Hypothalamus (tissue), 51 donors: ENCODE measurements around the gene MYO1C.
A peak's percentile ranks its signal among the peaks of the same experiment; 100 is the strongest.
"Not testable (repeated sequence)": the region's sequence is repeated elsewhere in the genome, so short reads cannot be mapped to it uniquely, and the experiment has no call there.

Experiments used
- DNase-seq, 51 donors: peaks; one replicate each; lab custom pipeline; 2025; lab: John Stamatoyannopoulos, UW

MYO1C gene

DNA sequence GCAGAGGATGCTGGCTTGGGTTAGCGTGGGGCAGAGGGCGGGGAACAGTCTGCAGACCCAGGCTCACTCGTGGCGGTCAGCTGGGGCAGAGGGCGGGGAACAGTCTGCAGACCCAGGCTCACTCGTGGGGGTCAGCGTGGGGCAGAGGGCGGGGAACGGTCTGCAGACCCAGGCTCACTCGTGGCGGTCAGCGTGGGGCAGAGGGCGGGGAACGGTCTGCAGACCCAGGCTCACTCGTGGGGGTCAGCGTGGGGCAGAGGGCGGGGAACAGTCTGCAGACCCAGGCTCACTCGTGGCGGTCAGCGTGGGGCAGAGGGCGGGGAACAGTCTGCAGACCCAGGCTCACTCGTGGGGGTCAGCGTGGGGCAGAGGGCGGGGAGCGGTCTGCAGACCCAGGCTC lies 16.2 kb upstream of the MYO1C start:
- not testable (repeated sequence) for DNase-seq

DNA sequence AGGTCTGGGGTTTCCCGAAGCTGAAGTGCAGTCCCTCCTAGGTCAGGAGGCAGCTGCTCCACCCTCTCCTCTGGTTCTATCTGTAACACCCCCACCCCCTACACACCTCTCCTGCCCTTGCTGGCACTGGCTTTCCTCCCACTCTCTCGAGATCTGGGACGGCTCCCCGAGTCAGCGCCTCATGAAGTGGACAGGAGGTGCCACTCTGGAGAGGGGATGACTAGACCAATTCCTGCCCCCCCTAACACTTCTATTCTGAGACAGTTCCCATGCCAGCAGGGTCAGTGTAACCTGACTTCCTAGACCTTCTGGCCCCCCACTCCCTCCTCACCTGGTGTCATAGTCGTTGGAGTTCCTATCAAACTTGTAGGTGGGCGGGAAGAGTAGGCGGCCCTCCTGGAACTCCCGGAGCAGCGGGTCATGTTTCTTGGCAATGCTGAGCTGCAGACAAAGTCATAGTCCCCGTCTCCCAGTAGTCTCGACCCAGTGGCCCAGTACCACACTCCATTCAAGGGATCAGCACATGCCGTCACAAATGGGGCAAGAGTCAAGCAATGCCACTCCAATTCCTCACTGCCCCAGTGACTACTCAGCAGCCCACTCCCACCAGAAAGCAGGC lies 14.3 kb upstream of the MYO1C start:
- no peak for DNase-seq

DNA sequence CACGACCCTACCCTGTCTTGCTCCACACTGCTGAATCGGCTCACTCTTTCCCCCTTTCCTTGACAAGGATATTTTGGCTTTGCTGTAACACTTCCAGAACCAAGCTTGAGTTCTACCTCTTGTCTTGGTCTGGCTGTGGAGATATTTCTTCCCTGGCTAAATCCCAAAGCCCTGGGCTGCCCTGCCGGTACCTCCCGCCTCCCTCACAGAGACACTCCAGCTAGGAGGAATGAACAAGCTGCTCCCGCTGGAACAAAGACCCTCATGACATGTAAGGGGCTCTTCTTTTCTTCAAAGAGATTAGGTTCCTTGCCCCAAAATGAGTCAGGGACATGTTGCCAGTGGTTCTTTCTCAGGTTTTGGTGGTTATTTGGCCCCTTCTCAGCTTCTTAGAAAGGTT lies 13.1 kb upstream of the MYO1C start:
- DNase-seq = no peak

DNA sequence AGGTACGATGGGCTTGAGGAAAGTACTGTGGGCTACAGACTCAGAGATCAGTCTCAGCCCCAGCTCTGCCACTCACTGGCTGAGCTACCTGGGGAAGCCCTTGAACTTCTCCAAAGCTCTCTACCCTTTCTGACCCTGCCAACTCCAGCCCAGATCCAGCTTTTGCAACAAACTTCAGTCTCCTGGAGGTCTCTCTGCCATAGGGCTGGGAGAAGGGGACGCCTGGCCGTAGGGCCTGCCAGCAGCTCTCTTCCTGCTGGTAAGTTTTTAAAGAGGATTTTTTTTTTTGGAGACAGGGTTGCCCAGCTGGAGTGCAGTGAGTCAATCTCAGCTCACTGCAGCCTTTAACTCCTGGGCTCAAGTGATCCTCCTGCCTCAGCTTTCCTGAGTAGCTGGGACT lies 12.4 kb upstream of the MYO1C start:
- DNase-seq = no peak

DNA sequence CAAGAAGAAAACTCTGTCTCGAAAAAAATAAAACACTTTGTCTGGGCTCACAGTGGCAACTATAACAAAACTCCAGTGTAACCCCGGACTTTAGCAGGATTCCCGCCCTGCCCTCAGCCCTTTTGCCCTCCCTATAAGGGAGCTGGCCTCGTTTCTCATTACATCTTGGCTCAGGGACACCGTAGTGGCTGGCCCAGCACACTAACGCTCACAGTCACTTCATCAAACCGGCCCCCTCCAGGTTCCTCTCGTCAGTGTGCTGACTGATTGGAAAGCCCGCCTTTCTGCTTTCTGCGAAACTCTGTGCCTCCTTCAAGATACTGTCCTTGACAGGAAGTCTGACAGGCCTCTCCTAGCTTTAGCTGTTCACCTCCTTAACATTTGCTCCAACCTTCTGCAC lies 11.2 kb upstream of the MYO1C start:
- no peak for DNase-seq

DNA sequence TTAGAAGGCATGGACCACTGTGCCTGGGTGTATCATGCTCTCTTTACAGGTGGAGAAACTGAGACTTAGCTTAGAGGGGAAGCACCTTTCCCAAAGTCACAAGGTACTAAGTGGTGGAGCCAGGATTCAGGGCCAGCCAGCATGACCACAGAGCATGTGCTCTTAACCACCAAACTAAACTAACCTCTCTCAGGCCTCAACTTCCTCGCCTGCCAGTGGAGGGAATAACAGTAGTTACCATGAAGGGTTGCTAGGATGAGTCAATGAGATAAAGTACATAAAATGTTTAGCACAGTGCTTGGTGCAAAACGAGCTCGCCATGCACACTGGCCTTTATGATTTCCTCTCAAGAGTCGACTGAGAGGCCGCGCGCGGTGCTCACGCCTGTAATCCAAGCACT lies 6.4 kb upstream of the MYO1C start:
- no peak for DNase-seq

DNA sequence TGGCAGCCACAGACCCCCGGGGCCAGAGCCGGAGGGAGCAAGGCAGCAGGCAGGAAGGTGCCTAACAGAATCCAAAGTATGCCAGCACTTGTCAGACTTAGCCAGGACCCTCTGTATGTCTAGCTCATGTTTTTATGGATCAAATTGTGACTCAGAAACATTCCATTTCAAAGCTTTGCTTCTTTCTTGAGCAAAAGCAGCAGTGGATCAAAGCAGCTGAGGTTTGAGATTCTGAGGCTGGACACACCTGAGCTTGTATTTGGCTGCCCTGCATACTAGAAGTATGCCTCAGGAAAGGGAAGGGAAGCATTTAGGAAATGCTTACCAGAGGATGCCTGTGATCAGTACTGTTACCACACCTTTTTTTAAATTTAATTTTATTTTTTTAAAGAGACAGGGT lies 5.7 kb upstream of the MYO1C start:
- no peak for DNase-seq

DNA sequence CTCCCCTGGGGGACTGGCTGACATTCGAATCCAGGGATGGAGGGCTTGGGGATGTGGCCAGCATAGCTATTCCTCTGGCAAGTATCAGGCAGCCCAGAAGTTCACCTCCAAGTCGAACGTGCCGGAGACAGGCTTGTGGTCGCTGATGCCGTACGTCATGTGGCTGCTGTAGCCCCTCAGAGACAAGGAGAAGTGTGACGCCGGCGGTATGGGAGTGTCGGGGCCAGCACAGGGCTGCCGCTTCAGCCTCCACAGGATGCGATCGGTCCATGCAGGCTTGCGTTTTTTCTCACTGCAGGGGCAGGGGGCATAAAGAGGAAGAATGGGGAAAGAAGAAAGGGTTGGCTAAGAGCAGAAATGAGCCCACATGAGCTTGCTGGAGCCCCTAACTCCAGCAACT lies 5.3 kb upstream of the MYO1C start:
- no peak for DNase-seq

DNA sequence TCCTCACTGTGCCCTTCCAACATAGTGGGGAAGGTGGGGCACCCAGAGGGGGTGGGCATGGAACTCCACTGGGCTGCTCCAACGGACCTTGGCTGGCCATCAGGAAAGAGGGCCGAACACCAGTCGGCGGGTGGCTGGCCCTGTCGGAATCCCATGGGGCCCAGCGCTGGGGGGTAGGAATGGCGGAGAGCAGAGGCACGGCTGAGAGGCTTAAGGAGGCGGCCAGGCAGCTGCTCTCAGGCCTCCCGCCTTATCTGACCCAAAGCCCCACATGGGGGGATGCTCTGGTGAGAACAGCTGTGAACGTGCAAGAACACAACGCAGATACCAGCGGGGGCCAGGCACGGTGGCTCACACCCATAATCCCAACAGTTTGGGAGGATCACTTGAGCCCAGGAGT lies 4.4 kb upstream of the MYO1C start:
- DNase-seq = no peak

DNA sequence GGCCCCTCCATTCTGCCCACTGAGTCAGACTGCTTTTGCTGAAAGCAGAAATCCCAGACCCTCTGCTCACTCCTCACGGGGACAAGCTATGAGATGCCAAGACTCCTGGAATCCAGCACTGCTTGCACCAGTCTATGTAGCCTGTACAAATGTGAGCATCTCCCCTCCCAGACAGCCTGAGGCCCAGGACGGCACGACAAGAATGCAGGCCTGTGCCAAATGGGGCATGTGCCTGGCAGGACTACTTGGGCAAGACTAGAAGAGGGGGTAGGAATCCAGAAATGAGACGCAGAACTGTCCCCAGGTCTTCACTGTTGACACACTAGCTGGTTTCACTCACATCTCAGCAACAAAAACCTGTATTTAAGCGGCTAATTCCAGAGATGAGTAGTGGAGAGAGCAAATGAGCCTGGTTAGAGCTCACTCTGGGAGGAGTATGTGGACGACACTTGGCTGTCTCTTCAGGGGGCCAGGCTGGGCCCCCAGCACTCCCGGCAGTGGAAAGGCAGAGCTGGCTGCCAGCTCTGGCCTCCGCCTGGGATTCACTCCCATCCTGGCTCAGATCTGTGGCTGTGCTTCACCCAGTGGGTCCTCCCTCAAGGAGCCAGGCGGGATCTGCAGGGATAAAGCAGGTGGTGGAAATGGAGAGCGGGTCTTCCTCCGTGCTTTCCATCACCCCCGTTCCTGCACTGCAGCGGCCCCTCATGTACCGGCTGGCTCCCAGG lies 2.9 kb upstream of the MYO1C start:
- peak in 1 of 51 donors; percentile 26 for DNase-seq

DNA sequence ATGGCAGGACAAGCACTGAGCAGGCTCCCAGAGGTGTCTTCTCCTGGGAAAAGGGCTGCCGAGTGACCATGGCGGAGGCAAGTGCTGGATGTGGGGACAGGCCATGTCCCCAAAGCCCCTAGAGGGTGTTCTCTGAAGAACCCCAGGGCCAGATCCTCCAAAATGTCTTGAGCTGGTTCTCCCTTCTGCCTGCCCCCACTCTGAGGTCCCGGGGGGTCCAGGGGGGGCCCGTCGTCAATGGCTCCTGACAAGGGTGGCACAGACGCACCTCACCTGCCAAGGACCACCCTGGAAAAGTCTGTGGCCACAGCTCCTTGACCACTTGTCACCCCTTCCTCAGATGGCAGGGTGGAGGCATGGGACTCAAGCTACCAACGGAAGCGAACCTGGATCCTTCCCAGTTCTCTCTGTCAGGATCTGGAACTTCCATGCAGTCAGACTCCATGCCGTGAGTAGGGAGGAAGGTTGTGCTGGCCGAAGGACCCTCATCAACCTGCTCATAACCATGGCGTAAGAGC lies 2.3 kb upstream of the MYO1C start:
- no peak for DNase-seq

DNA sequence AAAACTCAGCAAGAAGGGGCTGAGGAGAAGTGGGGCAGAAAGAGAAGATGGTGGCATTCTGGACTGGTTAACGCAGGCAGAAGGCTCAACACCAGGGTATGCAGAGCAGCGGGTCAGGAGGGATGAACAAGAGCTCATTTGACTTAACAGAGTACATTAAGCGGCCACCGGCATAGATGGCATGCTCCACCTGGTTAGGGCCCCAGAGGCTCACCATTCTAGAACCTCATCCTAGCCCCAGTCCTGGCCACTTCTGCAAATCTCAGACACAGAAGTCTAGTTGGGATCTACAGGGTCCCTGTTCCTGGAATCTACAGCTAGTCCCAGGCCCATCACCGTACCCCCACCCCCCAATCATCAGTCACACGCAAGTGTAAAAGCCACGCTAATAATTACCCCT lies 1.7 kb upstream of the MYO1C start:
- DNase-seq = no peak

DNA sequence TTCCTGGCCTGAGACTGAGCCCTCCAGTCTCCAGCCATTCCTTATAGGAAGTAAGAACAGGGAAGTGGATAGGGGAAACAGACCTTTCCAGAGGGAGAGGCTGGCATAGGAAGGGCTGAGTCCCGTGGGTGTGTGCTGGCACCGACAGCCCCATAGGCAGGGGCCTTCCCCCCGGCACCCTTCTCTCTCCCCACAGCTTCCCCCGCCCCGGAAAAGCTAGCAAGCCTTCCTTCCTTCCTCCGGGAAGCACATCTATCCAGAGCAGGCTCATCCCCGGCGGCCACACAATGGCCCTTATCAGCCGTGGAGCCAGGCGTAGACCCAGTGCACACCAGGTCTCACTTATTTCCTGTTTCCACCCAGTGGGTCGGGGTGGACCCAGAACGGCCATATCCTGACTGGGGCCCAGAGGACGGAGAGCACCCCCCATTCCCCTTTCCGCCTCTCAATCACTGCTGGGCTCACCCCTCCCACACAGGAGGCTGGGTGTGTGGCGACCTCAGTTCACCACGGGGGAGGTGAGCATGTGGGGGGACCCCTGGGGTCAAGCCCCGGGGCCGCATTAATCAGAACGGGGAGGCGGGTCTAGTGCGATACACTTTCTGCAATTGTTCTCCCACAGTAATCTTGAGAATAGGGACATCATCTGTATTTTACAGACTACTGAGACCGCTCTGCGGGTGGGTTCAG lies 950 bp upstream of the MYO1C start:
- DNase-seq = no peak

DNA sequence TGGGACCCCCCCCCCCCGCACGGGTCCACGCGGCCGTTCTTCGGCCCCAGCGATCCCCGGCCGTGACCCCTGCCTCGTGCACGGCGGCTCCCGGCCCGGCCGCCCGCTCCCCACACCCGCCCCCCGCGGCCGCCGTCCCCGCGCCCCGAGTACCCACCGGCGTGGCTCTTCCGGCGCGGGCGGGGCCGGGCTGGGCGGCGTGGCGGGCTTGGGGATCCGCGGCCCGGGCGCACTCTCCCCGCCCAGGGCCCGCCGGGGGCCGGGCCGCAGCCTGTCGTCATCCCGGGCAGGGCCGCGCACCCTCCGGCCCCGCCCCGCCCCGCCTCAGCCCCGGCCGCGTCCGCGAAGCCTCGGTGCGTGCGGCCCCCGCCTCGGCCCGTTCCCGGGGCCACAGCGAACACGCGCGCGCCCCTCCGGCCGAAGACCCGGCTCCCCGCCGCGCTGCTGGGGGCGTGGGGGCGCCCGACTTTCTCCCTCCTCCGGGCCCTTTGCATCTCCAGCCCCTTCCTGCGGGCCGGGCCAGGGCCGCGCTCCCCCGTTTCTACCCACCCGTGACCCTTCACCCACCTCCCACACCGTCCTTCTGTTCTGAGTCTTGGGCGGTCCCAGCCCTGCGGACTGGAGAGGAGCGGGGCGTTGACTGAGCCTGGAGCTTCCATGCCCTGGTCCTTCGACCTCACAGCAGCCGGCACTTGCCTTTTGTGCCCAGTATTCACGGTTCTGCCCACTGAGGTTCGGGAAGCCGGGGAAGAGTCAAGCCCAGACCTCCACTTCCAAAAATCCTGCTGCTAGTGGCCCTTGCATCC lies 840 bp downstream of the MYO1C start:
- DNase-seq = peak in 16 of 51 donors; percentile 9 to 68 (median 33)

DNA sequence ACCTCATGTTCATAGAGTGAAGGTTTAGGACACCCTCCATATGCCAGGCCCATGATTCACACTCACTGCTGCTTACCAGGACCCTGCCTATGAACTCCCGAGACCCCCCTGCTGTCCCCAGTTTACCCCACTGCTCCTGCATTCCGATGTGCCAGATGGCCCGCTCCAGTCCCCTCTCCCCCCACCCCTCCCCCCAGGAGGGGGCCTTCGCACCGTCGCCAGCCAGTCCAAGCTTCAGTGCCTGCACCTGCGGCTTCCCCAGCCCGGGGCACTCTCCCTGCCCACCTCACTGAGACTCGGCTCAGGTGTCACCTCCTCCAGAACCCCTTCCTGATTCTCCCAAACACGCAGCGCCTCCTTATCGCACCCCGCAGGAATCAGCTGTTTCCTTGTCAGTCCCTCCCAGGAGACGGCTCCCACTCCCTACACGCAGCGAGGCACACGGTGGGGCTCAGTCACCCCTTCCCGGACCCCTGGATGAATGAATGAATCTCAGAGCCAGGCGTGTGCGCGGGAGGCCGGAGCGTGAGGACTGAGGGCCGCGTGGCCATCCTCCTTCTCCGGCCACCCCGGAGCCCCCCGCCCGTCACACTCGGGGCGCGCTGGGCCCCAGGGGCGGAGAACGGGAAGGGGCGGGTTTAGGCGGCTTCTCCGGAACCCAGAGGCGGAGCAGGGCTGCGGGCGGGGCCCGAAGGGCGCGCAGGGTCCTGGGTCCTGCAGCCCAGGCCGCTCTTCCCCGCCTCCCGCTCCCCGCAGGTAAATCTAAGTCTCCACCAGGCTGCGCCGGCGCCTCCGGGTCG lies 1.6 kb downstream of the MYO1C start:
- DNase-seq = peak in 19 of 51 donors; percentile 6 to 52 (median 30)

DNA sequence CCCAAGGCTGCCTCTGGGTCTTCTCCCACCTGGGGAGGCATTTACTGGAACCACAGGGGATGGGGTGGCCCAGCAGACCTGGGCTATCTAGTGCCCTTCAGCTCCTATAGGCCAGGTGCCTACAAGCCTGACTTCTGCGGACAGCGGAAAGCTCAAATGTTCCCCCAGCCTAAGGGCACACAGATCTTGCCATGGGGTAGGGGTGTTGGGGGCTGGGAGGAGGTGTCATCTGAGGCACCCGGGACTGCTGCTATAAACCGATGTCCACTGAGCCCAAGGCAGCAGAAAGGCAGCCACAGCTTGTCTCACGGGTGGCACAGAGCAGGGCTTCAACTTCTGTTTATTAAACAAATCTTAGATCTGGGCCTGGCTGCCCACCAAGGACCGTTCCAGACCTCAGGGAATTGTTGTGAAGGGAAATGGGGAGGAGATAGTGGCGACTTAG lies 3.6 kb downstream of the MYO1C start:
- DNase-seq = no peak

DNA sequence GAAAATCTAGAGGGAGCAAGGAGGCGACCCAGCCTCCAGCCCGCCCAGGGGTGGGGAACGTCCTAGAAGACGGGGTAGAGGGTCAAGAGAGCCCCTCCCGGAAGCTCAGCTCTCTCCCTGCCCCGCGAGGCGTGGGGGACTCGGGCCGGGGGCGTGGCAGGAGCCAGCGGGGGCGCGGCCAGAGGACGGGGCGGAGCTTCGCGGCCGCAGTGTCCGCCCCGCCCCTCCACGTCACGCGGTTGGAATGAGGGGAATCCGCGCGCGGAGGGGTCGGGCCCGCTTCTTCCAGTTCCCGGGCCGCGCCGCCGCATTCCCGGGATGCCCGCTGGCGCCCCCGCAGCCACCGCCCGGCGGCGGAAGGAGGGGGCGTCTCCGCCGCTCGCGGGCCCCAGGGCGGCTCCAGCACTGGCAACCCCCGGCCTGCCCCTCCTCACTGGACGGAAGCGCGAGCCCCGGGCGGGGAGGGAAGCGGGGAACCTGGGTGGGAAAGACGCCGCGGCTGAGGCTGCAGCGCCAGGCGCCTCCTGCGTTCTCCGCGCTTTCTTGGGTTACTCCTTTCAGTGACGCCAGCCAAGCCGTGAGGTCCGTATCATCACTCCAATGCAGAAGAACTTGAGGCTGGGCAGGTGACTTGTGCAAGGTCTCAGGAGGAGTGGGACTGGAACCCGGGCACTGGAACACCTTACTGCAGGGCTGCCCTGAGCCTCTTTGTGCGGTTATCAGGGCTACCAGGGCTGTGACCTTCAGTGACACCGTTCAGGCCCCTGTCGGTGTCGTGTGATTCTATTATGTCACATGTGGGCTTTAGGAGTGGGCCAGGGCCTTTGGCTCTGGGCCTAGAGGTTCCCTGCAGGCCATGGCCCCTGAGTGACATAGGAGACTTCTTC lies 4.3 kb downstream of the MYO1C start:
- peak in 47 of 51 donors; percentile 8 to 82 (median 59) for DNase-seq

DNA sequence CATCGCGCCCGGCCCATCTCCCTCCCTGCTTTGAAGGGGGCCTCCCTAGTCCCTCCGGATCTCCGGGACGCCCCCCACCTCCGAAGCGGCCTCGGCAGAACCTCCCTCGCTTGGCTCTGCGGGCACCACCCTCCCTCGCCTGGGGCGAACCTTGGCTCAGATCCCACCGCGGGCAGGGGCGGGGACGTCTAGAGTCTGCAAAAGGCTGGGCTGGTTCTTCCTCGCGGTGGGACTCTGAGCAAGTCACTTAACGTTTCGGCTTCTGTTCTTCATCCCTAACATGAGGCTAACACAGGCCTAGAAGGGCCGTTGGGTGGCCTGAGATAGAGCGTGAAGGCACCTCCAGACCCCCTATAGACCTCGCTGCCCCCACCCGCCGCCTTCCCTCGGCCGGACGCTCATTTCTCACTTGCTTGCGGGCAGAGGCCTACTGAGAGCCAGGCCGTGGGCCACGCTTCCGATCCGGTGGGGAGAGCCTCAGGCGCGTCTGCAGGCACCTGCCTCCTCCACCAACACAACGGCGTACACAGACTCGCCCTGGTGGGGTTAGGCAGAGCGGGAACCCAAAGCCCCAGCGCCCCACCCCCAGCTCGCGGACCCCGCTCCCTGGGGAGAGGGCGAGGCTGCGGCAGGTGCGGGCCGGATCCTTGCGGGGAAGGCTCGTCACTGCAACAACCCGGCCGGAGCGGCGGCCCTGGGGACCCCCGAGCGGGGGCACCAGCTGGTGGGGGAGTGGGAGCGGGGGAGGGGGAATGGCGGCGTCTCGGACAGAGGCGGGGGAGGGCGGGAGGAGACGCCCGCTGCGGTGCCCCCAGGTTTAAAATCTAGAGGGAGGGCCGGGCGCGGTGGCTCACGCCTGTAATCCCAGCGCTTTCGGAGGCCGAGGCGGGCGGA lies 5.4 kb downstream of the MYO1C start:
- peak in 12 of 51 donors; percentile 10 to 46 (median 24) for DNase-seq
